D721Med (cell line): ENCODE results near the gene EPHB1.

Experiments used
- DNase-seq: peaks from one replicate; pipeline ENCODE4 v3.0.0; 2011; ENCODE audit warnings: low spot score; ENCODE audit not compliant: insufficient read length
- FAIRE-seq: peaks from 2 replicates; lab custom pipeline; 2011; peaks lifted over from hg19 to GRCh38; lab: Jason Lieb, UNC
- CTCF ChIP-seq: IDR thresholded peaks from 2 replicates; pipeline ENCODE4 v1.5.1; 2012; ENCODE audit warnings: mild to moderate bottlenecking, control low read depth; ENCODE audit not compliant: insufficient read depth; ENCODE audit errors: missing control alignments

EPHB1 gene

GRCh38 chr3:134903837-134904236 lies 108.8 kb downstream of the EPHB1 start:
- no peak for TF ChIP-seq CTCF
- FAIRE-seq, result no peak
- DNase-seq, result no peak

GRCh38 chr3:134904241-134904771 lies 109.2 kb downstream of the EPHB1 start:
- DNase-seq (no peak), FAIRE-seq (no peak)

GRCh38 chr3:134904776-134905646 lies 110.0 kb downstream of the EPHB1 start:
- DNase-seq (no peak), FAIRE-seq (no peak)
- no peak for TF ChIP-seq CTCF

More at GRCh38 chr3:134904241-134904771, 109.2 kb downstream of the EPHB1 start:
- TF ChIP-seq CTCF, result no peak

- FAIRE-seq (no peak), DNase-seq (no peak)
- TF ChIP-seq CTCF, result no peak
These were observed 110.5 kb downstream of the EPHB1 start for GRCh38 chr3:134905647-134905935.

- FAIRE-seq, result no peak
- DNase-seq, result no peak
- no peak for TF ChIP-seq CTCF
These were observed 113.2 kb downstream of the EPHB1 start for GRCh38 chr3:134908271-134908670.

GRCh38 chr3:134910026-134910425 lies 115.0 kb downstream of the EPHB1 start:
- DNase-seq (no peak), FAIRE-seq (no peak)
- TF ChIP-seq CTCF, result no peak
